Measurements from ENCODE around the gene C16orf74.

C16orf74 gene

DNA sequence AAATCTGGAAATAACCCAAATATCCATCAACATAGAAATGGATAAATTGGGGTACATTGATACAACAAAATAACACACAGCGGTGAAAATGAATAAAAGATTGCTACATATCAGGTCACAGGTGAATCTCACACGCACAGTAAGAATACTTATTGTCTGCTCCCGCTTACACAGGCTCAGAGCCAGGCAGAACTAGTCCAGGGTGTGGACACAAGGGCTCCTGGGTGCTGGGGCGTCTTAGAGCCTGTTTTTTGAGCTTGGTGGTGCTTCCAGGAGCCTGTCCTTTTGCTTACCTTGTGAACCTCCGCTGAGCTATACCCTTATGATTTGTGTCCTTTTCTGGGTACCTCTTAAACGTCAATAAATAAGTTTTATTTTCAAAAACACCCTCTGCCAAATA lies 19.8 kb upstream of the C16orf74 start:
- H3K9me3 ChIP-seq (ENCODE audit: low read depth, low read length) = no peaks in the 10 kb centered on the region
- H3K36me3 ChIP-seq (ENCODE audit: insufficient read depth, low read length) = no peaks in the 10 kb centered on the region
- no peak overlapping the region for H3K9ac ChIP-seq (ENCODE audit: insufficient read length)
- no peak for TF ChIP-seq EZH2 (IDR thresholded peaks at IDR 0.05)
- TF ChIP-seq POLR2AphosphoS5 (IDR thresholded peaks at IDR 0.05; ENCODE audit: borderline replicate concordance, low read depth, low read length) = no peak
- no peak overlapping the region for H3K27ac ChIP-seq
- DNase-seq (ENCODE audit: low read depth, low spot score) = no peak
- H3K4me3 ChIP-seq = no peak overlapping the region

DNA sequence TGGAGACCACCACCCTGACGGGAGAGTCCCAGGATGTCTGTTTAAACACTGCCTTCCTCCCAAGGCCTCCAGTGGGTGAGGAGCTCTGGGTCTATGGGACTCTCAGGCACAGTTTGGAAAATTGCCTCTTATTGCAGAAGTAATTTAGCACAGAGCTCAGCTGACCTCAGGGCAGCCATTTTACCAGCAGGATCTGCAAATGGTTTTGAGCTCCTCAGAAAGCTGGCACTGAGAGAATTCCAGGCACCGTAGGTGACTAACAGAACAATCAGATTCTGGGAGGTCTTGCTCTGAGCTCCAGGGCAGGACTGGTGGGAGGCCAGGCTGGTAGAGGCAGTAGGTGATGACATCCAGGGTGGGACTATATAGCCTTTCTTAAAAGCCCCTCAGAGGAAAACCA lies 17.3 kb upstream of the C16orf74 start:
- no peaks in the 10 kb centered on the region for H3K36me3 ChIP-seq (ENCODE audit: insufficient read depth, low read length)
- no peak for TF ChIP-seq POLR2AphosphoS5 (IDR thresholded peaks at IDR 0.05; ENCODE audit: borderline replicate concordance, low read depth, low read length)
- TF ChIP-seq EZH2 (IDR thresholded peaks at IDR 0.05) = no peak
- no peak for TF ChIP-seq FOXP2 (optimal IDR thresholded peaks at IDR 0.05; ENCODE audit: control extremely low read depth, extremely low read length, insufficient read depth)
- no peak for DNase-seq (ENCODE audit: low read depth, low spot score)
- no peak overlapping the region for H3K9ac ChIP-seq (ENCODE audit: insufficient read length)
- no peaks in the 10 kb centered on the region for H3K9me3 ChIP-seq (ENCODE audit: low read depth, low read length)
- H3K27ac ChIP-seq = no peak overlapping the region
- no peak overlapping the region for H3K4me3 ChIP-seq

DNA sequence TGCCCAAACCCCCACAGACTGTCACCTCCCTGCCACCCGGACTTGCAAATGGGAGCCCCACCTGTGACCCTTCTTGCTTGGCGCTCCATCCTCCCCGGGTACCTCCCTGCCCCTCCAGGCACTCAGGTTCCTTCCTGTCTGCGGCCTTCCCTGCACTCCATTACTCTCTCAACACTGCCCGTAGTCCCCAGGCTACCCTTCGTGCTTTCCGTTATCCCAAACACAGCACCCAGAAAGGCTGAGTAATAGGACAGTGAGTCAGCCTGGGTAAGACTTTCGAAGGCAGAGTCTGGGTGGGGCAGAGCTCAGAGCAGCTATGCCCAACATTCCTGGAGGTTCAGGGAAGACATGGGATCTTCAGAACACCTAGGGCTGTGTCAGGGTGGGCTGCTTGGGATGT lies 16.6 kb upstream of the C16orf74 start:
- no peak overlapping the region for H3K4me3 ChIP-seq
- H3K9me3 ChIP-seq (ENCODE audit: low read depth, low read length) = no peaks in the 10 kb centered on the region
- H3K9ac ChIP-seq (ENCODE audit: insufficient read length) = no peak overlapping the region
- no peaks in the 10 kb centered on the region for H3K36me3 ChIP-seq (ENCODE audit: insufficient read depth, low read length)
- TF ChIP-seq POLR2AphosphoS5 (IDR thresholded peaks at IDR 0.05; ENCODE audit: borderline replicate concordance, low read depth, low read length) (no peak), FOXP2 (optimal IDR thresholded peaks at IDR 0.05; ENCODE audit: control extremely low read depth, extremely low read length, insufficient read depth) (no peak), EZH2 (IDR thresholded peaks at IDR 0.05) (no peak)
- no peak overlapping the region for H3K27ac ChIP-seq
- DNase-seq (ENCODE audit: low read depth, low spot score) = no peak

DNA sequence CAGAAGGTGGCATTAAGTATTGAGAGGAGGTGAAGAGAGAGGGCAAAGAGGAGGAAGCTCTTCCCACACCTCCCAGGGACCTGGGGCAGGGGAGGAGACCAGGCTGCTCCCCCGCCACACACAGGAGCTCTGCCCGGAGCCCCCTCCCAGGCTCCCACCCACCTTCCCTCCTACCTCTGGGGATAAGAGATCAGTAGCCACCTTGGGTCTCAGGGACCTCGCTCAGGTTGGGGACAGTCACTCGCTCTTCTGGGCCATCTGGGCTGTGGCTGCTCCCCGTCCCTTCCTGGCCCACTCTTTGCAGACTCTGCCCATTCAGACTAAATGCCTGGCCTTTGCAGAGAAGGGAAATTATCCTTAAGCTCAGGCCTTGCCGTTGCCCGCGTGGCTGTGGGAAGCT lies 14.9 kb upstream of the C16orf74 start:
- no peak overlapping the region for H3K4me3 ChIP-seq
- H3K36me3 ChIP-seq (ENCODE audit: insufficient read depth, low read length) = no peaks in the 10 kb centered on the region
- H3K27ac ChIP-seq = no peak overlapping the region
- TF ChIP-seq FOXP2 (optimal IDR thresholded peaks at IDR 0.05; ENCODE audit: control extremely low read depth, extremely low read length, insufficient read depth) (no peak), EZH2 (IDR thresholded peaks at IDR 0.05) (no peak), POLR2AphosphoS5 (IDR thresholded peaks at IDR 0.05; ENCODE audit: borderline replicate concordance, low read depth, low read length) (no peak)
- H3K9me3 ChIP-seq (ENCODE audit: low read depth, low read length) = no peaks in the 10 kb centered on the region
- DNase-seq (ENCODE audit: low read depth, low spot score) = no peak
- no peak overlapping the region for H3K9ac ChIP-seq (ENCODE audit: insufficient read length)

- Histone ChIP-seq H3K9me3 (ENCODE audit: low read depth, low read length) (no peaks in the 10 kb centered on the region), H3K9ac (ENCODE audit: insufficient read length) (no peak overlapping the region), H3K4me3 (no peak overlapping the region), H3K36me3 (ENCODE audit: insufficient read depth, low read length) (no peaks in the 10 kb centered on the region), H3K27ac (no peak overlapping the region)
- DNase-seq (ENCODE audit: low read depth, low spot score) = no peak
- no peak for TF ChIP-seq POLR2AphosphoS5 (IDR thresholded peaks at IDR 0.05; ENCODE audit: borderline replicate concordance, low read depth, low read length)
Observed at GRCh38 chr16:85765211-85765610, 14.3 kb upstream of the C16orf74 start.

GRCh38 chr16:85763616-85764015 lies 12.7 kb upstream of the C16orf74 start:
- Histone ChIP-seq H3K9ac (ENCODE audit: insufficient read length) (no peak overlapping the region), H3K36me3 (ENCODE audit: insufficient read depth, low read length) (no peaks in the 10 kb centered on the region), H3K27ac (no peak overlapping the region), H3K4me3 (no peak overlapping the region), H3K9me3 (ENCODE audit: low read depth, low read length) (no peaks in the 10 kb centered on the region)
- DNase-seq (ENCODE audit: low read depth, low spot score) = no peak
- TF ChIP-seq POLR2AphosphoS5 (IDR thresholded peaks at IDR 0.05; ENCODE audit: borderline replicate concordance, low read depth, low read length) = no peak

- no peak overlapping the region for H3K27ac ChIP-seq
- no peak overlapping the region for H3K4me3 ChIP-seq
- no peak overlapping the region for H3K9ac ChIP-seq (ENCODE audit: insufficient read length)
- no peaks in the 10 kb centered on the region for H3K36me3 ChIP-seq (ENCODE audit: insufficient read depth, low read length)
- TF ChIP-seq EZH2 (IDR thresholded peaks at IDR 0.05) (no peak), FOXP2 (optimal IDR thresholded peaks at IDR 0.05; ENCODE audit: control extremely low read depth, extremely low read length, insufficient read depth) (no peak), POLR2AphosphoS5 (IDR thresholded peaks at IDR 0.05; ENCODE audit: borderline replicate concordance, low read depth, low read length) (no peak)
- H3K9me3 ChIP-seq (ENCODE audit: low read depth, low read length) = no peaks in the 10 kb centered on the region
- no peak for DNase-seq (ENCODE audit: low read depth, low spot score)
Observed at GRCh38 chr16:85762970-85763369, 12.1 kb upstream of the C16orf74 start.

DNA sequence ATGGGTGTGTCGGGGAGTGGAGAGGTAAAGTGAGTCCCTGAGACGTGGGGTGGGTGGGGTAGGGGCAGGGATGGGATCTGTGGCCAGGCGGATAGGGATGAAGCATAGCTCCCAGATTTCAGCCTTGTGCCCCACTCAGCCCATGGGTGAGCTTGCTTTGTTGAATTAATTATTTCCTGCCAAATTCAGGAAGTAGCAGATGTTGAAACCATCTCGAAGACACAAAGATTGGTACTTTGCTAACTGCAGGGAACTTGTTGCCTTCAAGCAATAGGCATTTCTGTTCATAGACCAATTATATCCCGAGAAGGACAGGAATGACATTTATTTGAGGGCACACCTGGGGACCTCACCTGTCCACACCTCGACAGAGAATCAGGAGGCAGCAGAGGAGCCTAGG lies 11.0 kb upstream of the C16orf74 start:
- DNase-seq (ENCODE audit: low read depth, low spot score) = no peak
- no peaks in the 10 kb centered on the region for H3K36me3 ChIP-seq (ENCODE audit: insufficient read depth, low read length)
- no peak for TF ChIP-seq EZH2 (IDR thresholded peaks at IDR 0.05)
- no peak for TF ChIP-seq POLR2AphosphoS5 (IDR thresholded peaks at IDR 0.05; ENCODE audit: borderline replicate concordance, low read depth, low read length)
- TF ChIP-seq FOXP2 (optimal IDR thresholded peaks at IDR 0.05; ENCODE audit: control extremely low read depth, extremely low read length, insufficient read depth) = no peak
- H3K9me3 ChIP-seq (ENCODE audit: low read depth, low read length) = no peaks in the 10 kb centered on the region
- no peak overlapping the region for H3K9ac ChIP-seq (ENCODE audit: insufficient read length)
- H3K4me3 ChIP-seq = no peak overlapping the region
- H3K27ac ChIP-seq = no peak overlapping the region

DNA sequence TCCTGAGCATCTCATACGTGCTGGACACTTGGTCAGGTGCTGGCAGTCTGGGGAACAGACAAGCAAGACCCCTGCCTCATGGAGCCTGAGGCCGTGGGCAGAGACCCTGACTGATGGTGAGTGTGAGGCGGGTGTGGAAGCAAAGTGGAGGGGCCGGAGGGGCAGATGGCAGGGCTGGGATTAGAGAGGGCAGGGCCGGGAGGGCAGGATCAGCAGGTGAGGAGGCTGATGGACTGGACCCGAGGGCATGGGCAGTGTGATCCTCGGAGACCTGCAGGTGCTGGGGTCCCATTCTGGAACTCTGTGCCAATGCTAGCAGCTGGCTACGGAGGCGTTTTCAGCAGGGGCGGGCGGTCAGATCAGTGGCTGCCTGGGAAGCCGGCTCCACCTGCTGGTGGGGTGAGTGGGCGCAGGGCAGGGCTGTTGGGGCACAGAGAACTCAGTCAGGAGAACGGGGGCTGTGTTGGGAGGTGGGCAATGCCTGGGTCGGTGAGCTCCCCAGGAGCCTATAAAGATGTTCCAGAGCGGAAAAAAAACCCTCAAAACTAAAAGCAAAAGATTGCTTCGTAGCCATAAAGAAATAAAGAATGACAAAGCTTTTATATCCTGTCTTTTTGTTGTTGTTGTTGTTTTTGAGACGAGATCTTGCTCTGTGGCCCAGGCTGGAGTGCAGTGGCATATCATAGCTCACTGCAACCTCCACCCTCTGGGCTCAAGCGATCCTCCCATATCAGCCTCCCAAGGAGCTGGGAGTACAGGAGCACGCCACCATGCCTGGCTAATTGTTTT lies 8.9 kb upstream of the C16orf74 start:
- no peak for TF ChIP-seq EZH2 (IDR thresholded peaks at IDR 0.05)
- TF ChIP-seq FOXP2 (optimal IDR thresholded peaks at IDR 0.05; ENCODE audit: control extremely low read depth, extremely low read length, insufficient read depth) = no peak
- TF ChIP-seq POLR2AphosphoS5 (IDR thresholded peaks at IDR 0.05; ENCODE audit: borderline replicate concordance, low read depth, low read length) = no peak
- Histone ChIP-seq H3K36me3 (ENCODE audit: insufficient read depth, low read length) (no peaks in the 10 kb centered on the region), H3K4me3 (no peak overlapping the region), H3K9ac (ENCODE audit: insufficient read length) (no peak overlapping the region), H3K9me3 (ENCODE audit: low read depth, low read length) (no peaks in the 10 kb centered on the region), H3K27ac (no peak overlapping the region)
- DNase-seq (ENCODE audit: low read depth, low spot score) = no peak

Data from SK-N-MC (cell line).